NB4 (cell line): ENCODE measurements around the gene CEBPZOS.
A peak's percentile ranks its signal among the peaks of the same experiment; 100 is the strongest.

Source experiments
- DNase-seq: peaks from one replicate; pipeline ENCODE4 v3.0.0; 2010; ENCODE audit warnings: low read depth
- H3K4me3 ChIP-seq: one replicate; pipeline ENCODE4 v1.5.1; 2011; ENCODE audit warnings: mild to moderate bottlenecking, low read depth, low read length, moderate library complexity
- MYC ChIP-seq: IDR thresholded peaks from 2 replicates; pipeline ENCODE4 v1.6.1; 2011; ENCODE audit warnings: low read depth, low read length
- POLR2A ChIP-seq: IDR thresholded peaks from 2 replicates; pipeline ENCODE4 v1.6.1; 2011; ENCODE audit warnings: mild to moderate bottlenecking; ENCODE audit not compliant: insufficient read length; ENCODE audit errors: extremely low read depth
- TF ChIP-seq, protein P1 (sequence below): IDR thresholded peaks from 2 replicates; pipeline ENCODE4 v1.6.1; 2011; ENCODE audit warnings: low read depth, low read length
- TF ChIP-seq, protein P2 (sequence below): IDR thresholded peaks from one replicate; pipeline ENCODE4 v1.5.1; 2012; ENCODE audit warnings: low read depth, low read length

Gene CEBPZOS

DNA sequence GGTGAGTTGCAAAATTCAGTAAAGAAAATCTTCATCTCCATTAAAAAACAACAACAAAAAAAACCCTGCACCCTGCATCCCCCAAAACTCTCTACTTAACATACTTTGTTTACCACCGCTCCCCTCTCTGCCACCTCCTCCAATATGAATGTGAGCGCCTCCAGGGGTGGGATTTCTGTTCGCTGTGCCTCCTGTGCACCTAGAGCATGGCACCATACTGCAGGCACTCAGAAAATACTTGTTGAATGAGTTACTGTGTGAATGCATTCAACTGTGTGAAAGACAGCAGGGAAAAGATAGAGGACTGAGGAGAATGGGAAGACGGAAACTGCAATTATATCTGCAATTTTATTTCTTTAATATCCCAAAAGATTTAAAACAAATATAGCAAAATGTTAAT lies 30.6 kb downstream of the CEBPZOS start:
- no peak for DNase-seq
- peak overlapping the region; percentile 38 for H3K4me3 ChIP-seq
- no peak for TF ChIP-seq MYC
- no peak for TF ChIP-seq POLR2A
- TF ChIP-seq, protein P1, sequence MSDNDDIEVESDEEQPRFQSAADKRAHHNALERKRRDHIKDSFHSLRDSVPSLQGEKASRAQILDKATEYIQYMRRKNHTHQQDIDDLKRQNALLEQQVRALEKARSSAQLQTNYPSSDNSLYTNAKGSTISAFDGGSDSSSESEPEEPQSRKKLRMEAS, result no peak
- TF ChIP-seq, protein P2, sequence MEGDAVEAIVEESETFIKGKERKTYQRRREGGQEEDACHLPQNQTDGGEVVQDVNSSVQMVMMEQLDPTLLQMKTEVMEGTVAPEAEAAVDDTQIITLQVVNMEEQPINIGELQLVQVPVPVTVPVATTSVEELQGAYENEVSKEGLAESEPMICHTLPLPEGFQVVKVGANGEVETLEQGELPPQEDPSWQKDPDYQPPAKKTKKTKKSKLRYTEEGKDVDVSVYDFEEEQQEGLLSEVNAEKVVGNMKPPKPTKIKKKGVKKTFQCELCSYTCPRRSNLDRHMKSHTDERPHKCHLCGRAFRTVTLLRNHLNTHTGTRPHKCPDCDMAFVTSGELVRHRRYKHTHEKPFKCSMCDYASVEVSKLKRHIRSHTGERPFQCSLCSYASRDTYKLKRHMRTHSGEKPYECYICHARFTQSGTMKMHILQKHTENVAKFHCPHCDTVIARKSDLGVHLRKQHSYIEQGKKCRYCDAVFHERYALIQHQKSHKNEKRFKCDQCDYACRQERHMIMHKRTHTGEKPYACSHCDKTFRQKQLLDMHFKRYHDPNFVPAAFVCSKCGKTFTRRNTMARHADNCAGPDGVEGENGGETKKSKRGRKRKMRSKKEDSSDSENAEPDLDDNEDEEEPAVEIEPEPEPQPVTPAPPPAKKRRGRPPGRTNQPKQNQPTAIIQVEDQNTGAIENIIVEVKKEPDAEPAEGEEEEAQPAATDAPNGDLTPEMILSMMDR, result no peak

DNA sequence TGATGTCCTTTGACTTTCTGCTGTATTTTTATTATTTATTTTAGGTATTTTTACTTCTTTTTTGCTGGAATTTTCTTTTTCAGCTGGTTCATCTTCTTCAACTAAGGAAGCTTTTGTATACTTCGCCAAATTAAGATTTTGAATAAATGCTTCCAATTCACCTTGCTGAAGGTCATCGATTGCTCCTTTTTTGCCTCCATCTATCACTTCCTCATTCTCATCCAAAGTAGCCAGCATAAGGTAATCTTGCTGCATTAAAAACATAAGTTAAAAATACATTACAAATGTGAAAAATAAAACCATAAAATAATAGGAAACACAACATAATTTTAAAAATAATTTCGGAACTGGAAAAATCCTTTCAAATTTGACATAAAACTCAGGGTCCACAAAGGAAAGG lies 32.5 kb downstream of the CEBPZOS start:
- H3K4me3 ChIP-seq, result peak overlapping the region; percentile 100
- TF ChIP-seq MYC (no peak), POLR2A (no peak)
- TF ChIP-seq, protein P1, result no peak
- TF ChIP-seq, protein P2, result no peak
- no peak for DNase-seq

DNA sequence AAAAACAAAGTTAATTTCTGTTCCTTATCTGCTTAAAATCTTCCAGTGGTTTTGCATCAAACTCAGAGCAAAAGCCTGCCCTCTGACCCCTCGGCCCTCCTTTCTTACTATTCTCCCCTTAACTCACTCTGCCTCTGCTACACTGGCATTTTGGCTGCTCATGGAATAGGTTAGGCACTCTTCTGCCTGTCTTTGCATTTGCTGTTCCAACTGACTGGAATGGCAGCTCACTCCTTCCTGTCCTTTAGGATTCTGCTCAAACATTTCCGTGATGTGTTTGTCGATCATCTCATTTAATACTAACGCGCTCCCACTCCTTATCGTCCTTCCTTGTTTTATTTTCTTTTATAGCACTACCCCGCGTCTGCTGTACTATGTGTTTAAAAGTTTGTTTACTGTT lies 34.3 kb downstream of the CEBPZOS start:
- H3K4me3 ChIP-seq, result peak overlapping the region; percentile 100
- DNase-seq, result peak; percentile 40
- no peak for TF ChIP-seq MYC
- TF ChIP-seq, protein P2, result no peak
- no peak for TF ChIP-seq POLR2A
- TF ChIP-seq, protein P1, result no peak

DNA sequence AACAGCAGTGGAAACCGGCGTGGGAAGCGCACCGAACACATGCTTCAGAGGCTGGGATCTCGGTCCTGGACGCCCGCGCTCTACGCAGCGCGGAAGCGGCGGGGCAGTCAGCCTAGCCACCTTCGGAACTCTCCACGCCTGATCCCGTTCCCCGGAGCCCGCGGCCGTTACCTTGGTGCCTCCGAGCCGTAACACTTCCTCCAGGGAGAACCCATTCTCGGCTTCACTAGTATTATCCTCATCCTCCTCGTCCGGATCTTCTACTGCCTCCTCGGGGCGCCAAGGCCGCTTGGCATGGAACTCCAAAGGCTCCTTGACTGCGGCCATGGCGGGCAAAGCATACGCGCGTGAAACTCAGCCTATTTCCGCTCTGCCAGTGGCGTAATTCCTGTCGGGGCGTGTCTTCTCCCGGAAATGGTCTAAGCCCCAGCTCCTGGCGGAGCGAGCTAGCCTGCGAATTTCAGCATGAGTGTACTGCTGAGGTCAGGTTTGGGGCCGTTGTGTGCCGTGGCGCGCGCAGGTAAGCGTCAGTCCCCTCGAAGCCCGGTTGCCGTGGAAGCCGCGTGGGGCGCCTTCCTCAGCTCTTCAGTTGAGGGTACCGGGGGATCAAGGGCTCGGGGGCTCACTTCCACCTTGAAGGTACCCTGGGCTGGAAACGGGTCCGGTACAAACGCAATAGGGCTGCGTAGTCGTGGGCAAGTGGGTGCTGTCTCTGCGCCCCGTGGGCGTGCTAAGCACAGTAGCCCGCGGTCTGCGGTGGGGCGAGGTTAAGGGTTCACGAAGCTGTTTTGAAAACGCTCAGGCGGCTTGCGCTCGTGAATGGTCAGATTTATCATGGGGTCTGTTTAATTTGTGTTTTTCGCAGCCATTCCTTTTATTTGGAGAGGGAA lies 35.2 kb downstream of the CEBPZOS start, which contains the start of the genes CEBPZ and NDUFAF7:
Gene CEBPZ (minus strand): TSS at position 356 of the 890 bp plus-strand sequence. CDS start 29 bp downstream, at position 327.
Gene NDUFAF7 (plus strand): TSS at position 418 of the 890 bp plus-strand sequence. CDS start 48 bp downstream, at position 466.
- TF ChIP-seq, protein P2, result no peak
- TF ChIP-seq POLR2A (peak; percentile 94), MYC (peak; percentile 84)
- TF ChIP-seq, protein P1, result peak; percentile 22; the same call in 1 of the 2 replicates
- DNase-seq, result peak; percentile 96
- peak within 1 kb of the TSS; percentile 100 for H3K4me3 ChIP-seq

DNA sequence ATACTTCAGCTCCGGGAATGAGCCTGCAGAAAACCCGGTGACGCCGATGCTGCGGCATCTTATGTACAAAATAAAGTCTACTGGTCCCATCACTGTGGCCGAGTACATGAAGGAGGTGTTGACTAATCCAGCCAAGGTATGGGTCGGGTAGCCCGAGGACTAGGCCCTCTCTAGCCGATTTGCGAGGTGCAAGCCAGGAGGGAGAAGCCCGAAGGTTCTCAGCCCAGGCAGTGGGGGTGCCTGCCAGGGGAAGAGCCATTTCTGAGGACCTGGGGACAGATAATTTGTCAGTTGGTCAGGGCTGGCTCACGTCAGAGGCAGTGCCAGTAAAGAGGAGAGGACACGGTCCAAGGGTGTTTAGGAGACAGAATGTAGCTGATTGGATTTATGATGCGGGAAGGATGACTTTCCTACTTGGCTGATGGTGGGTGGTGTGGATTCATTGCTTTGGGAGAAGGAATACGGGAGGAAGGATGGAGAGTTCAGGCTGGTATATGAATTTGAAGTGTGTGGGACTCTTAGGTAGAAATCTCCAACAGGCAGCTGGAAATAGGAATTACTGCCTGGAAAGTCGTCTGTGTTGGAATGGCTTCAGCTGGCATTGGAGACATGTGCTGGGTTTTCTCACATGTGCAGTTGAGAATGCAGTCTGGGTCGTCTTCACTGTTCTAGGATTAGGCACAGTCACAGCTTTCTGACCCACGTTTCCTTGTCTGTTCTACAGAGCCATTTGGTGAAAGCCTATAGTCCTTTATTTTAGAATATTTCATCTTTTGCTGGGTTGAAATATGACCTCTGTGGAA lies 36.0 kb downstream of the CEBPZOS start:
- H3K4me3 ChIP-seq, result peak overlapping the region; percentile 100
- DNase-seq, result peak; percentile 38

More for the DNA sequence above, 36.0 kb downstream of the CEBPZOS start:
- TF ChIP-seq POLR2A (no peak), MYC (no peak)
- TF ChIP-seq, protein P2, result no peak
- TF ChIP-seq, protein P1, result no peak
